ENCODE measurements around the gene ATP4A.

ATP4A gene

GRCh38 chr19:35513628-35514281 is 49.7 kb downstream of the ATP4A start, which contains the start of gene DMKN:
Gene DMKN, minus strand, starts transcription at chr19:35513649. Its CDS starts 174 bp downstream, at chr19:35513475.
- Histone ChIP-seq H2AFZ (ENCODE audit: low read depth, low read length) (no peak within 1 kb of the TSS), H3K4me2 (ENCODE audit: insufficient read depth, low read length) (no peak within 1 kb of the TSS), H3K9me3 (ENCODE audit: insufficient read depth, low read length, severe bottlenecking) (no peaks in the 10 kb centered on the region), H3K9ac (ENCODE audit: low read depth, low read length) (no peak within 1 kb of the TSS), H3K4me3 (ENCODE audit: low read depth in 1 of 2, low read length in 2 of 2) (no peak within 1 kb of the TSS), H3K79me2 (ENCODE audit: insufficient read depth, low read length) (no peaks in the 10 kb centered on the region), H3K27me3 (ENCODE audit: insufficient read depth, low read length, poor library complexity) (peaks cover 15% of the 10 kb centered on the region), H3K36me3 (ENCODE audit: insufficient read depth, low read length) (no peaks in the 10 kb centered on the region), H4K20me1 (ENCODE audit: insufficient read depth, low read length) (no peaks in the 10 kb centered on the region; the same call in 1 of the 2 replicates), H3K27ac (ENCODE audit: low read length) (no peak within 1 kb of the TSS), H3K4me1 (ENCODE audit: insufficient read depth, low read length) (no peaks in the 10 kb centered on the region)
- TF ChIP-seq CTCF (IDR thresholded peaks at IDR 0.05; ENCODE audit: borderline replicate concordance, extremely low read depth, low read length, poor library complexity, severe bottlenecking) (no peak), EZH2 (IDR thresholded peaks at IDR 0.05; ENCODE audit: borderline replicate concordance, low read depth, low read length, severe bottlenecking) (no peak)
- DNase-seq (no peak), ATAC-seq (ENCODE audit: insufficient read depth, low read depth) (no peak)

GRCh38 chr19:35512831-35513627 is 50.4 kb downstream of the ATP4A start:
- Histone ChIP-seq H3K36me3 (ENCODE audit: insufficient read depth, low read length) (no peaks in the 10 kb centered on the region), H3K9ac (ENCODE audit: low read depth, low read length) (no peak overlapping the region), H3K4me1 (ENCODE audit: insufficient read depth, low read length) (no peaks in the 10 kb centered on the region), H2AFZ (ENCODE audit: low read depth, low read length) (no peak overlapping the region), H3K27me3 (ENCODE audit: insufficient read depth, low read length, poor library complexity) (peaks cover 21% of the 10 kb centered on the region), H3K4me3 (ENCODE audit: low read depth in 1 of 2, low read length in 2 of 2) (no peak overlapping the region), H3K27ac (ENCODE audit: low read length) (no peak overlapping the region), H3K79me2 (ENCODE audit: insufficient read depth, low read length) (no peaks in the 10 kb centered on the region), H3K9me3 (ENCODE audit: insufficient read depth, low read length, severe bottlenecking) (no peaks in the 10 kb centered on the region), H3K4me2 (ENCODE audit: insufficient read depth, low read length) (no peak overlapping the region), H4K20me1 (ENCODE audit: insufficient read depth, low read length) (no peaks in the 10 kb centered on the region; the same call in 1 of the 2 replicates)
- no peak for TF ChIP-seq CTCF (IDR thresholded peaks at IDR 0.05; ENCODE audit: borderline replicate concordance, extremely low read depth, low read length, poor library complexity, severe bottlenecking)
- TF ChIP-seq EZH2 (IDR thresholded peaks at IDR 0.05; ENCODE audit: borderline replicate concordance, low read depth, low read length, severe bottlenecking), result no peak
- DNase-seq, result no peak
- ATAC-seq (ENCODE audit: insufficient read depth, low read depth), result no peak

GRCh38 chr19:35511337-35511736 is 52.1 kb downstream of the ATP4A start:
- Histone ChIP-seq H4K20me1 (ENCODE audit: insufficient read depth, low read length) (no peaks in the 10 kb centered on the region; the same call in 1 of the 2 replicates), H3K4me2 (ENCODE audit: insufficient read depth, low read length) (no peak overlapping the region), H3K27ac (ENCODE audit: low read length) (no peak overlapping the region), H3K9ac (ENCODE audit: low read depth, low read length) (no peak overlapping the region), H3K27me3 (ENCODE audit: insufficient read depth, low read length, poor library complexity) (peaks cover 36% of the 10 kb centered on the region), H3K4me1 (ENCODE audit: insufficient read depth, low read length) (no peaks in the 10 kb centered on the region), H3K9me3 (ENCODE audit: insufficient read depth, low read length, severe bottlenecking) (no peaks in the 10 kb centered on the region), H2AFZ (ENCODE audit: low read depth, low read length) (no peak overlapping the region), H3K36me3 (ENCODE audit: insufficient read depth, low read length) (no peaks in the 10 kb centered on the region), H3K79me2 (ENCODE audit: insufficient read depth, low read length) (no peaks in the 10 kb centered on the region), H3K4me3 (ENCODE audit: low read depth in 1 of 2, low read length in 2 of 2) (no peak overlapping the region)
- ATAC-seq (ENCODE audit: insufficient read depth, low read depth) (no peak), DNase-seq (no peak)
- TF ChIP-seq EZH2 (IDR thresholded peaks at IDR 0.05; ENCODE audit: borderline replicate concordance, low read depth, low read length, severe bottlenecking), result no peak
- TF ChIP-seq CTCF (IDR thresholded peaks at IDR 0.05; ENCODE audit: borderline replicate concordance, extremely low read depth, low read length, poor library complexity, severe bottlenecking), result no peak
